ENCODE results near the gene RNASE7.
"Not testable (repeated sequence)": the region's sequence is repeated elsewhere in the genome, so short reads cannot be mapped to it uniquely, and the experiment has no call there.

The RNASE7 gene

DNA sequence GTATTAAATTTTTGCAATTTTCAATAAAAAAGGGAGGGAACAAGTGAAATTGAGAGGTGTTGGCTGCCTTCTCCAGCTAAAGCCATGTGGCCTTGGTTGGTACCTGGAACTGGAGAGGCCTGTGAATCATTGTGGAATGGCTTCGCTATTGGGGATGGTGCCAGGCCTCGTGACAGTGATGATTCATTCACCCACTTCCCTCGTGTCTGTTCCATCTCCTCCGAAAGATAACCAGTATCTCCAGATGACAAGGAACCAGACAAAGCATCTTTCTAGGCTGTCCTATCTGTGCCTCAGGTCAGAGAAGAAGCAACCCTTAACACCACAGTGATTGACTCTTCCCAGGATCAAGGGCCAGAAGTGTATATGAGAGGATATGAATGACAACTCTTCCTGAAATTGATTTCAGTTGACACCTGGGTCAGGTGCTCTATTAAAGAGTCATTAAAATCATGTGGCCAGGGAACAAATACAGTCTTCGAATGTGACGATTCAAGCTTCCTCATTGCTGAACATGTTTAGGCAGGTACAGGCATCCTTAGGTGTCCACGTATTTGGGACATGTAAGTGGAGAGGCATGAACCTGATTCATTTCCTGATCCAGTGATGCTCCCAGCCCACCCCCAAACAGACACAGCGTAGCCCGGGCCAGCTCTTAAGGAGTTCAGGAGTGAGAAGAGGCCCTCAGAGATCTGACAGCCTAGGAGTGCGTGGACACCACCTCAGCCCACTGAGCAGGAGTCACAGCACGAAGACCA is at the start of gene RNASE7:
TSS of gene RNASE7 (plus strand) at position 687 of the 758 bp plus-strand sequence. CDS start 631 bp downstream, outside the sequence.
- no peak for DNase-seq (ENCODE audit: low spot score)

GRCh38 chr14:20996521-20996920 is 45.6 kb upstream of the RNASE7 start:
- DNase-seq (ENCODE audit: low spot score): no peak

DNA sequence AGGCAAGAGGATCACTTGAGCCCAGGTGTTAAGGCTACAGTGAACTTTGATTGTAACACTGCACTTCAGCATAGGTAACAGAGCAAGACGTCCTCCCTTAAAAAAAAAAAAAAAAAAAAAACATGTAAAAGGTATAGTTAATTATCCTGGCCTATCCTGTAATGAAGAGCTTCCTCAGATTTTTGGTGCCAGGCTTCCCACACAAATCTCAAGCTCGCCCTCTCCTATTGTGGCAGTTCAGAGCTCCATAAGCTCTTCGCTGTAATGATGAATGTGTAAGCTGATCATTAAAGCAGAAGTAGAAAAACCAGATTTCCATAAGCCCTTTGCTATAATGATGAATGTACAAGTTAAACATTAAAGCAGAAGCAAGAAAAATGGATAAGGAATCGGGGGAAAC is 45.0 kb upstream of the RNASE7 start:
- DNase-seq (ENCODE audit: low spot score): no peak

DNA sequence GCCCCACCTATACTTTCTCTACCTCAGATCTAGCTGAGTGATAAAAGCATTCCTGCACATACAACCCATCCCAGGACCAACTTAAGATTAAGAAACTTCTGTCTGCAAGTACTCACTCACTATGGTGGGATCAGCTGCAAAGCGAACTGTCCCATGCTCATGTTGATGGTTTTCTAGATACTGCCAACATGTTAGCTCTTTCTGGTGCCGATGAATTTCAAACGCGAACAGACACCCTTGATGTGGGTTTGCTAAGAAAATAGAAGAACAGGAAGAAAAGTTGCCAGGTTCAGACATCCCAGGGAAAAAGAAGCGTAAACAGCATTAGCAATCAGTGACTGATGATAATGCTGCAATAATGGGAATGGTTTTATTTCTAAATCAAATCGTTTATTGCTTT is 44.6 kb upstream of the RNASE7 start:
- DNase-seq (ENCODE audit: low spot score): no peak

- DNase-seq (ENCODE audit: low spot score): no peak
These were observed 44.0 kb upstream of the RNASE7 start for GRCh38 chr14:20998139-20998538.

- DNase-seq (ENCODE audit: low spot score): no peak
These were observed 43.3 kb upstream of the RNASE7 start, which contains the start of gene SLC39A2 for GRCh38 chr14:20998674-20999366. Gene SLC39A2, plus strand, starts transcription at chr14:20999293. Its CDS starts 154 bp downstream, at chr14:20999447.

DNA sequence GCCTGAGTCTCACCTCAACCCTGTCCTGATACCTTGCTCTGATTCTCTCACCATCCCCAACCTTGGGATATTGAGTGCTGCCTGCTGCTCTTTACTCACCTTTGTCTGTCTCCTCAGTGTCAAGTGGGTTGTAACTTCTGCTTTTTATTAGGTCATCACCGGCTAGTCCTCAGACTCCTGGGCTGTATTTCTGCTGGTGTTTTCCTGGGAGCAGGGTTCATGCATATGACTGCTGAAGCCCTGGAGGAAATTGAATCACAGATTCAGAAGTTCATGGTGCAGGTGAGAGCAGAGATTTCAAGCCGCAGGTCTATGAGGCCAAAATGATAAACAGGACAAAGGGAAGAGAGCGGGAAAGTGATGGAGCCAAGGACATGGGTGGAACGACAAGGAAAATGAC is 42.6 kb upstream of the RNASE7 start:
- DNase-seq (ENCODE audit: low spot score): no peak

DNA sequence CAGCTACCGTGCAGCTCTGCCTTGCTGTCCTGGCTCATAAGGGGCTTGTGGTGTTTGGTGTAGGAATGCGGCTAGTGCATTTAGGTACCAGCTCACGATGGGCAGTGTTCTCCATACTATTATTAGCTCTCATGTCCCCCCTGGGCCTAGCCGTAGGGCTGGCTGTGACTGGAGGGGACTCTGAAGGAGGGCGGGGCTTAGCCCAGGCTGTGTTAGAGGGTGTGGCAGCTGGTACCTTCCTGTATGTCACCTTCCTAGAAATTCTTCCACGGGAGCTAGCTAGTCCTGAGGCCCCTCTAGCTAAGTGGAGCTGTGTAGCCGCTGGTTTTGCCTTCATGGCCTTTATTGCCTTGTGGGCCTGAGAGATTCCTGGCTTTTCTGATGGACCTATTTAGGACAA is 40.9 kb upstream of the RNASE7 start:
- DNase-seq (ENCODE audit: low spot score): no peak

DNA sequence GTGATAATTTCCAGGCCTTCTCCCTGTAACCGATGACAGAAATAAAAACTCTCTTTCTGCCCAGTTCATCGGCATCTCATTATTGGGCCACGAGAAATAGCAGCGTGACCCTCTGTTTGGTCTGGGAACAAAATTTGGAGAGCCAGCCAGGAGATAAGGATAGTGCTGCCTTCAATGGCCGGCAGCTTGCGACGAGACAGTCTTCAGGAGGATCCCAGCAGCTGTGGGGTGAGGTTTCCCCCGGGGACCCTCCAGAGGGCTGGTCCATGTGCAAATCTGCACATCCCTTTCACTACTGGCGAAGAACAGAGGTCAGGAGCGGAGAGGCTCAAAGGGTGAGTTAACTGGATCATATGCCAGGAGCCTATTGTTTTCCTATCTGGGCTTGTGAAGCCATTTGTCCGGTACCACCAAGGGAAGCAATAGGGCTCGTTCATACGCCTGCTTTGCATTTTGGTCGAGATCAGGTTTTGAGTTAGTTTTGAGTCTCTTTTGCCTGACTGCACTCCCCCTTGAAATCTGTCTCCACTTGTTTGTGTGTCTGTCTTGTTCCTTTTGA is 38.3 kb upstream of the RNASE7 start:
- DNase-seq (ENCODE audit: low spot score): no peak

- DNase-seq (ENCODE audit: low spot score): not testable (repeated sequence)
These were observed 32.4 kb upstream of the RNASE7 start for GRCh38 chr14:21009721-21010120.

DNA sequence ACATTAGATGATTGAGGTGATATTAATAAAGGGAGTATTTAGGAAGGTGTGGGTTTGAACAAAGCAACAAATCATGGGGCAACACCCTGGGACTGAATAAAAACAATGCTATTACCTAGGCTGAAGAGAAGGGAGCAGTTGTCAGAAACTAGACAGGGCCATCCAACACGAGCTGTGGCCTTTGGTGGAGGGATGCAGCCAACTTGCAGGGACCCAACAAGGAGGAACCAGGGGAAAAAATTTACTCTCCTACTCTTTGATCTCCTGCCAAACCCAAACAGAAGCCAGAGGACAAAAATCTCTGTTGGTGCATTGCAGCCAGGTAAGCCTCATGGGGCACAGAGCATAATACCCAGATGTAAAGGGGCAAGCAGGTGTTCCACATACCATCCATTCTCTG is 31.0 kb upstream of the RNASE7 start:
- DNase-seq (ENCODE audit: low spot score): no peak

- peak; percentile 82 for DNase-seq (ENCODE audit: low spot score)
These were observed 27.4 kb upstream of the RNASE7 start for GRCh38 chr14:21014761-21015190.

DNA sequence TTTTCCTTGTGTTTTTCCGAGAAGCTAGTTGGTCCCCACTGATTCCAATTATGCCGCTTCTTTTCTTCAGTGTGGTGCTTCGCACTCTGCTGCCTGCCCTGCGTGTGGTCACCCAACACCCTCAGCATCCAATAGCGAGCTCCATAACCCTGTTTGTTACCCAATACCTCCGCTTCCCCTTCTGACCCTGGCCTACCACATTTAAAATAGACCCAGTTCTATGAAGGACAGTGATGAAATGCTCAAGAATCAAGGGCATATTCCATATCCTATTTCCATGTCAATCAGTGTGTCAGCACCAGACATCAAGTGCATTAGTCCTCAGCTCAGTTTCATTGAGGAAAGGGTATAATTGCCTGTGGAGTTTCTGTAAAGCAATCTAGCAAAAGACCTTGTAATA is 26.9 kb upstream of the RNASE7 start:
- DNase-seq (ENCODE audit: low spot score): no peak

- DNase-seq (ENCODE audit: low spot score): no peak
These were observed 25.6 kb upstream of the RNASE7 start for GRCh38 chr14:21016413-21017190.

DNA sequence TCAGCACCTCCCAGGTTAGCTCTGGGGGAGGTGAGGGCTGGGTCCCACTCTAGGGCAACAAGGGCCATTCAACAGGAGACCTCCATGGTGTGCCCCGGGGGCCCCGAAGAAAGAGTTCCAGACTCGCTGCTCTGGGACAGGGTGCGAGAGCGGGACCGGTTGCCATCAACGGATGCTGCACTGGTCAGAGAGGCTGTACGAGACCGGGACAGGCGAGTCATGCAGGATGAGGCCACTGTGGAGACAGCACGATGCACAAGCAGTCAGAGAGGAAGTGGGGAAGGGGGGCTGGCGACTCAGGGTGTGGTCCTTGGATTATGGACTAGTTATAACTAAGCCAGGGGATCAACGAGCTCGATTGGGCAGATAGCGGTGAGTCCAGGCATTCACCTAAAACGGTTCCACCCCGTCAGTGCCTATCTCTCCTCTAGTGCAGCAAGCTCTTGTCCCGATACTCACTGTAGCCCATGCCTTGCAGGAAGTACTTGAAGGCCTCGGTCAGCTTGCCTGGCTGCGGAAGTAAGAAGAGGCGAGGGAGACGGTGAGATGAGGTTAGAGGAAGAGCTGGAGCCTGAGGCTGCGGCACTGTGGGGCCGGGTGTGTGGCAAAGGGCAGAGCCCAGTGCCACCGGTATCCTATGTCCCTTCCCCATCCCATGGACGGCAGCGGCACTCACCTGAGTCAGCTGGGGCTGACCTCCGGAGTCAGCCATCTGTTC is 24.5 kb upstream of the RNASE7 start:
- DNase-seq (ENCODE audit: low spot score): no peak

DNA sequence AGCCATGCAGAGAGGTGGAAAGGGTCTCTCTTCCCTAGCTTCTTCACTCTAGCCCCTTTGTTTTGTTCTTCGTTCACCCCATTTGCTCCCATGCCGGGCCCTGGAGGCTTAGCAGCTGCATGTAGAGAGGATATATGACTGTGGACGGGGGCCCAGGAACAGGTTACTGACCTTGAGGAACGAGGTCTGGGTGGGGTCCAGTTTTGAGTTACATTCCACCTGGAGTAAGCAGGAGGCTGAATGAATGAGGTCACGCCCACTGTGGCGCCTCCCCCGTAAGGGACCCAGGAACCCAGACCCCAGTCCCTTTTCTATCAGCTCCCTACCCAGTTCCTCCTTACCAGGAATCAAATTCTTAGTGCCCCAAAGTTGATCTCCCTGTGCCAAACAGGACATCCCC is 23.9 kb upstream of the RNASE7 start:
- DNase-seq (ENCODE audit: low spot score): no peak

DNA sequence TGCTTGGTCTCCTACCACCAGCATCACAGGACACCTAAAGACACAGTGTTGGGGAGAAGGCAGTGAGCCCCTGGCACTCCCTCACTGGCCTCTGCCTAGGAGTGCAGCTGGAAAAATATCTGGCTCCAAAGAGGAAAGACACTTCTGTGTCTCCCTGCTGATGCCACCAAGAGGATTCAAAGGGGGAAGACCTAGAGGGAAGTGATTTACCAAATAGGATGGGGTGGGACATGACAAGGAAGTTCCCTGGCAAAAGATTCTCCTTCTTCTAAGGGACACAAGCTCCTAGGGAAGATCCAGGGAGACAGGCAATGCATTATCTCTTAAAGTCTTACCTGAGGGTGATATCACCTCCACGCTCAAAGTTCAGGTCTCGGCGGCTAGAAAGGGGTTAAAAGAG is 23.4 kb upstream of the RNASE7 start:
- DNase-seq (ENCODE audit: low spot score): no peak

DNA sequence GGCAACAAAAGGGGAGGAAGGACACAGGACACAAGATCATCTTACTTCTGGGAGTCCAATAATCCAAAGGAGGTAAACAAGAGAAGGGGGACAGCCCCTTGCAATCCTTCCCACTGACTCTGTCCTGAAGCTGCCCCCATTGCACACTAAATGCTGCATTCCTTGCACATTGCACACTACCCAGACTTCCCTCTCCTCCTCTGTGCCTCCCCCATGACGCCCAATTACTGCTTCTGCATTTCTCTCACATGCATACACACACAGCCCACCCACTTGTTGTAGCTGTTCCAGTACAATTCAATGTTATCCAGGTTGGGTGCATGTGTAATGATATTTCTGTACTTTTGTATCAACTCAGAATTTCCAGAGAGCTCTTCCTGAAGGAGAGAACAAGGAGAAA is 22.8 kb upstream of the RNASE7 start:
- DNase-seq (ENCODE audit: low spot score): no peak

- DNase-seq (ENCODE audit: low spot score): no peak
These were observed 21.1 kb upstream of the RNASE7 start for GRCh38 chr14:21020977-21021545.

- DNase-seq (ENCODE audit: low spot score): no peak
These were observed 19.5 kb upstream of the RNASE7 start for GRCh38 chr14:21022686-21023085.

- DNase-seq (ENCODE audit: low spot score): no peak
These were observed 19.0 kb upstream of the RNASE7 start for GRCh38 chr14:21023174-21023573.

Measured in hematopoietic multipotent progenitor cell treated with erythropoietin and hydrocortisone succinate and interleukin-3 and kit ligand, for 15 days (in vitro differentiated cells).